Nephron progenitor cell (in vitro differentiated cells): ENCODE measurements around the gene ZXDC.

ENCODE experiments used
- DNase-seq: peaks from one replicate; pipeline ENCODE4 v3.0.0; 2021
- H3K27ac Mint-ChIP-seq: 2 replicates; pipeline ENCODE4 v1.8.0; 2021; ENCODE audit warnings: mild to moderate bottlenecking, moderate library complexity, mixed read lengths
- H3K27me3 Mint-ChIP-seq: 2 replicates; pipeline ENCODE4 v1.8.0; 2021; ENCODE audit warnings: mild to moderate bottlenecking, low read depth, mixed read lengths; ENCODE audit not compliant: poor library complexity
- H3K36me3 Mint-ChIP-seq: 2 replicates; pipeline ENCODE4 v1.8.0; 2021; ENCODE audit warnings: low read depth, mixed read lengths
- H3K4me1 Mint-ChIP-seq: 2 replicates; pipeline ENCODE4 v1.8.0; 2021; ENCODE audit warnings: mixed read lengths
- H3K4me3 Mint-ChIP-seq: 2 replicates; pipeline ENCODE4 v1.8.0; 2021; ENCODE audit warnings: mild to moderate bottlenecking, moderate library complexity, mixed read lengths
- H3K9me3 Mint-ChIP-seq: 2 replicates; pipeline ENCODE4 v1.8.0; 2021; ENCODE audit warnings: mild to moderate bottlenecking, moderate library complexity, mixed read lengths
- TF ChIP-seq, protein P1 (sequence below): fragments of 200-600 bp; sonication (generic); IDR thresholded peaks from 2 replicates; pipeline ENCODE4 v1.5.0; 2021; ENCODE audit warnings: antibody characterized with exemption

The ZXDC gene

DNA sequence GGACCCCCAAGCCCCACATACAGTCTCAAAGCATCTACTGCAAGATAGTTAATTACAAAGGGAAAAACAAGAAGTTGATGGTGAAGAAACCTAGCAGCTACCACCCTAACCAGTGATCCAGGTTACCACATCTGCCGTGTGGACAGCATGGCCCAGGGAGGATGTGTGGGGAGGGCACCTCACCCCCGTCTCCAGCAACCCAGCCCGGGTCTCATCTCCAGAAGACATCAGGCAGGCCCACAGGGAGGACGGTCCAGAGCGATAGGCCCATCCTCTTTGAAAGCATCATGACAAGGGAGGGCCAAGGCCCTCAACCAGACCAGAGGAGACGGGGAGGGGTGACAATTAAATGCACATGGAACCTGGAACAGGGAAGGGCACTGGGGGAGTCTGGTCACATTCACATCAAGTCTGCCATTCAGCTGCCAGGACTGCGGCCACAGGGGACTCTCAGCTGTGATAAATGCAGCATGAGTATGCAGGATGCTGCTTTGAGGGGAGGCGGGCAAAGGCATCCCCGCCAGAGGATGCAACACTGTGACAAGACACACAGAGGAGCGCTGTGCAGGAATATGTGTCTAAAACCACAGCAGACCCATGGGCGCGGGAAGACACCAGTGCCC is 18.8 kb downstream of the ZXDC start:
- H3K27me3 Mint-ChIP-seq: no peaks in the 10 kb centered on the region
- H3K36me3 Mint-ChIP-seq: peaks cover 53% of the 10 kb centered on the region
- no peak overlapping the region for H3K27ac Mint-ChIP-seq

DNA sequence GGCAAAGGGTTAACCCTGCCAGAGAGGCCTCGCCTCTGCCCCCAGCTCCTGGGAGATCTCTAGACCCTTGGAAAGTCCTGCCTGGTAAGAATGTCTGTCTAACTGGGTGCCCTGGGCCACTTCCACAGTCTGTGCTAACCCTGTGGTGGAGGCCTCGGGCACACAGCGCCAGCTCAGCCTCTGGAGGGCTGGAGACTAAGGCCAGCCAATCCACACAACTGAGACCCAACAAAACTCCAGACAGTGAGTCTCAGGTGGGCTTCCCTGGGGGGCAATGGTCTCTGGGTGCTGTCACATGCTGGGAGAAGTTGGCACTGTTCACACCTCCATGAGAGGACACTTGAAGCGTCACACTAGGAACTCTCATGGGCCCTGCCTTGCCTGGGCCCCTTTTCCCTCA is 19.5 kb downstream of the ZXDC start:
- no peak for DNase-seq
- no peaks in the 10 kb centered on the region for H3K27me3 Mint-ChIP-seq
- peaks cover 6% of the 10 kb centered on the region for H3K4me1 Mint-ChIP-seq
- no peak overlapping the region for H3K27ac Mint-ChIP-seq
- no peak overlapping the region for H3K4me3 Mint-ChIP-seq
- TF ChIP-seq, protein P1, sequence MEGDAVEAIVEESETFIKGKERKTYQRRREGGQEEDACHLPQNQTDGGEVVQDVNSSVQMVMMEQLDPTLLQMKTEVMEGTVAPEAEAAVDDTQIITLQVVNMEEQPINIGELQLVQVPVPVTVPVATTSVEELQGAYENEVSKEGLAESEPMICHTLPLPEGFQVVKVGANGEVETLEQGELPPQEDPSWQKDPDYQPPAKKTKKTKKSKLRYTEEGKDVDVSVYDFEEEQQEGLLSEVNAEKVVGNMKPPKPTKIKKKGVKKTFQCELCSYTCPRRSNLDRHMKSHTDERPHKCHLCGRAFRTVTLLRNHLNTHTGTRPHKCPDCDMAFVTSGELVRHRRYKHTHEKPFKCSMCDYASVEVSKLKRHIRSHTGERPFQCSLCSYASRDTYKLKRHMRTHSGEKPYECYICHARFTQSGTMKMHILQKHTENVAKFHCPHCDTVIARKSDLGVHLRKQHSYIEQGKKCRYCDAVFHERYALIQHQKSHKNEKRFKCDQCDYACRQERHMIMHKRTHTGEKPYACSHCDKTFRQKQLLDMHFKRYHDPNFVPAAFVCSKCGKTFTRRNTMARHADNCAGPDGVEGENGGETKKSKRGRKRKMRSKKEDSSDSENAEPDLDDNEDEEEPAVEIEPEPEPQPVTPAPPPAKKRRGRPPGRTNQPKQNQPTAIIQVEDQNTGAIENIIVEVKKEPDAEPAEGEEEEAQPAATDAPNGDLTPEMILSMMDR: no peak
- no peaks in the 10 kb centered on the region for H3K9me3 Mint-ChIP-seq
- H3K36me3 Mint-ChIP-seq: peaks cover 53% of the 10 kb centered on the region

More for the DNA sequence above, 18.8 kb downstream of the ZXDC start:
- Mint-ChIP-seq H3K9me3 (no peaks in the 10 kb centered on the region), H3K4me1 (peaks cover 6% of the 10 kb centered on the region), H3K4me3 (no peak overlapping the region)
- DNase-seq: no peak
- TF ChIP-seq, protein P1: no peak

DNA sequence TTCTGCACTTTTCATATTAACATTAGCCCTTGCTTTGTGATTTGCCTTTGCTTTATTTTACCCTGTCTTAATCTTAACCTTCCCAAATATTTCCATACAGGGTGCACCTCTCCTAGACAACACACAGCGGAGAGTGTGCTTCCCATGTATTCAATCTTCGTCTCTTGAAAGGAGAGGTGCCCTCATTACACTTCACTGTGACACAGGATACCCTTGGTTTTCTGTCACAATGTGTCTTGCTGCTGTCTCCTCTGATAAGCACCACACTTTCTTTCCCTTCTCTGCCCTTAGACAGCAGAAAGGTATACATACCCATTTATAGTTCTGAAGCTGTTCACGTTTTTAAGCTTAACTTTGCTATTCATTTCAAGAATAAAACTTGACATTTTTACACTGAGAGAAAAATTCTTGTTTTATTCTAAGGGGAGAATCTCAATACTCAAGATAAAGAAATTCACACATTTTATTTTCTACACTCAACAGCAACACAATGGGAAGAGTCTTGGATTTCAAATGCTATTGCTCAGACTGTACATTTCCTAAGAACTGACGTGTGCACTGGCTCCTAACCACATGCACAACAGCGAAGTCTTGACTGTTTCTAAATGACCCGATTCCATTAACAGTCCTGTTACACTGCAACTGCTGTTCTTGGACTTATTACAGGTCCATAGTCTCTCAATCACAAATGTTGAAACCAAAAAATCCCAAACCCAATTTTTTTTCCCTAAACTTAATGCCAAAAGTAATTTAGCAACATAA is 21.1 kb downstream of the ZXDC start:
- TF ChIP-seq, protein P1: no peak
- Mint-ChIP-seq H3K4me1 (peaks cover 6% of the 10 kb centered on the region), H3K36me3 (peaks cover 45% of the 10 kb centered on the region), H3K4me3 (no peak overlapping the region), H3K27ac (no peak overlapping the region), H3K27me3 (no peaks in the 10 kb centered on the region), H3K9me3 (no peaks in the 10 kb centered on the region)
- no peak for DNase-seq

DNA sequence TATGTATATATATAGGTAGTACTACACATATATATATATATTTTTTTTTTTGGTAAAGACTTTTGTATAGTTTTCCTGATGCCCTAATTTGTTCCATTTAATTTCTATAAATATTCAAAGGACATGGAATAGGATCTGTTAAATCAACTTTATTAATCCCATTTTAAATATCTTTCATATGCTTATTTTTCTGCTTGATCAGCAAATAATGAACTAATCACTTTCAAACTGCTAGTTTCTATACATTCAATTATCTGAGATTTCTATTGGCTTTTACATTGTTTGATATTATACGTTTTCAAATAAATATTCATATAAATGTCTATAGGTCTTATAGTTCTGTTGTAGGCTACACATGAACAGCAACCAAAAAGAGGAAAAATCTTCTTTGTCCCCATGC is 21.7 kb downstream of the ZXDC start:
- TF ChIP-seq, protein P1: no peak
- H3K27me3 Mint-ChIP-seq: no peaks in the 10 kb centered on the region
- no peak for DNase-seq
- H3K9me3 Mint-ChIP-seq: no peaks in the 10 kb centered on the region
- peaks cover 45% of the 10 kb centered on the region for H3K36me3 Mint-ChIP-seq
- H3K4me3 Mint-ChIP-seq: no peak overlapping the region
- peaks cover 6% of the 10 kb centered on the region for H3K4me1 Mint-ChIP-seq
- no peak overlapping the region for H3K27ac Mint-ChIP-seq

DNA sequence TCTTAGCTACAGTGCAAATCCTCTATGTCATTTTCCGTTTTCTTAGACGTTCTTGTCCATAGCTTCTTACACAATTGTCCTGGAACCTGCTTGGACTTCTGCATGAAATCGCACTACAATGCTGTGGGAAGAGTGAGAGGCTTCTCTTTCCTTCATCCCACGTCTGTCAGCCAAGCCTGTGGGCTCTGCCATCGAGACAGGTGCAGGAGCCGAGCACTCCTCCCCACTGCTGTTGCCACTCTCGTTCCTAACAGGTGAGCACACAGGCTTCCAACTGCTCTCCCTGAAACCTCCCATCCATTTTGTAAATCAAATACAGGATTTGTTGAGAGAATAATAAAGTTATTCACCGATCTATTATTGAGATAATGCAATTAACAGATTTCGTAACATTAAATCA is 23.5 kb downstream of the ZXDC start:
- TF ChIP-seq, protein P1: no peak

More for the DNA sequence above, 23.5 kb downstream of the ZXDC start:
- peaks cover 6% of the 10 kb centered on the region for H3K4me1 Mint-ChIP-seq
- no peaks in the 10 kb centered on the region for H3K9me3 Mint-ChIP-seq
- H3K4me3 Mint-ChIP-seq: no peak overlapping the region
- DNase-seq: no peak
- H3K27ac Mint-ChIP-seq: peak overlapping the region; percentile 55
- no peaks in the 10 kb centered on the region for H3K27me3 Mint-ChIP-seq
- peaks cover 34% of the 10 kb centered on the region for H3K36me3 Mint-ChIP-seq
